Measurements from ENCODE around the gene HPS1.
"Not testable (repeated sequence)": the region's sequence is repeated elsewhere in the genome, so short reads cannot be mapped to it uniquely, and the experiment has no call there.

HPS1 gene

GRCh38 chr10:98388101-98388655 lies 58.6 kb downstream of the HPS1 start:
- no peak for DNase-seq

DNA sequence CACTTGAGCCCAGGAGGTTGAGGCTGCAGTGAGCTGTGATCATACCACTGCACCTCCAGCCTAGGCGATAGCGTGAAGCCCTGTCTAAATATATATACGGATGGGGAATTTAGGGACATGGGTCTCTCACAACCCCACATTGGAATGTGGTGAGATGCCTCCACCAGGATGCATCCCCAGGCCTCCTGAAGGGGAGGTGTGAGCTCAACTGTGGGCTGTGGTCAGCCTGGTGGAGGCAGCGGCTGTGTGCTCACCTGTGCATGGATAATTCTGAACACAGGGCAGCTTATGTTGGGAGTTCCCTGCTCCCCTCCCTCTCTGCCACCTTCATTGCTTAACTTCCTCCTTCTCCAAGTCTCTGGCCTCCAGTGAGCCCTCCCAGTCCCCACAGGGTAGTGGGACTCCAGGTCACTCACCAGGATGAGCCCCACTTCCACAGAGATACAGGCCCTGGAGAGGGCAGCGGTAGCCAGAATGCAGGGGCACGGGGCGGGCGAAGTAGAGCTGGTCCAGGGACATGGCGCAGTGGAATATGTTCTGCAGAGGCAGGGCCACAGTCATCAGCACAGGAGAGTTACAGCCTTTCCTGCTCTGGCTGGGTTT lies 62.1 kb downstream of the HPS1 start:
- DNase-seq: no peak

DNA sequence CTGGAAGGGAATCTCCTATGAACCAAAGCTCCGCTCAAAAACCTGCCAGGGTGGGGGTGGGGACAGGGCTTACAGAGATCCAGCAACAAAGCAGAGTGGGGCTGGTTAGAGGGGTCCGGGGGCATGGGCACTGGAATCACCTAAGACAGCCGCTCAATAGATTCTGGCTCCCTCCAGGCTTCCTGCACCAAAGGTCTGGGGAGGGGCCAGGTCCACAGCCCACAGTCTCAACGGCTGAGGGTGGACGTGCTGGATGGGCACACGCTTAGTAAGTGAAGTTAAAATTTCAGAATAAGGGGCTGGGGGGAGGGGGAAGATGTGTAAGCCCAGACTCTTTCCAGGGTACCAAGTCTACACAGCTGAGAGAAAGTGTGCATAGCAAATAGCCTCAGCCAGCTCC lies 62.9 kb downstream of the HPS1 start:
- DNase-seq: no peak

DNA sequence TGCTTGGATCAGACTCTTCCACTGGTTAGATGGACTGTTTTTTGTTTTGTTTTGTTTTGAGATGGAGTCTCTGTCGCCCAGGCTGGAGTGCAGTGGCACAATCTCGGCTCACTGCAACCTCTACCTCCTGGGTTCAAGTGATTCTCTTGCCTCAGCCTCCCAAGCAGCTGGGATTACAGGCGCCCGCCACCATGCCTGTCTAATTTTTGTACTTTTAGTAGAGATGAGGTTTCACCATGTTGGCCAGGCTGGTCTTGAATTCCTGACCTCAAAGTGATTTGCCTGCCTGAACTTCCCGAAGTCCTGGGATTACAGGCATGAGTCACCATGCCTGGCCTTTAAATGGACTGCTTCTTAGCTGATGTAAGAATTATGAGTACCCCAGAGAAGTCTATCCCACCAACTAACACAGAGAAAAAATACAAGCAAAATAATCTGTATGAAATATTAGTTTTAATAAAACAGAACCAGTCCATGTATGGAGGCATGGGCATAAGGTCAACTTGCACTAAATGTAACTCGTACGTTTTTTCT lies 63.5 kb downstream of the HPS1 start:
- not testable (repeated sequence) for DNase-seq

- no peak for DNase-seq
Observed at GRCh38 chr10:98382691-98383101, 64.0 kb downstream of the HPS1 start.

GRCh38 chr10:98380493-98381339 lies 66.0 kb downstream of the HPS1 start:
- no peak for DNase-seq

DNA sequence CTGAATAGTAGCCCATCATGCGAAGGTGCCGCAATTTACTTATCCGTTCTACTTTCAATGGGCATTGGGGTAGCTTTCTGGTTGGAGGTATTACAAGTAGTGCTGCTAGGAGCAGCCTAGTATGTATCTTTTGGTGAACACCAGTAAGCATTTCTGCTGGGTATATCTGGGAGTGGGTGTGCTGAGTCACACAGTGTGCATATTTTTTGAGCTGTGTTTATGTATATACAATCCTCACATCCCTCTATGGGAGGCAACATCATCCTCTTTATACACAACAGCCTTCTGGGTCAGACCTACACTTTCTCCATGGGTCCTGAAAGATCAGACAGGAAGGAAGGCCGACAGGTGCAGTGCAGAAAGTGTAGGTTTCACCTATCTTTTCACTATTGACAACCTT lies 68.0 kb downstream of the HPS1 start:
- DNase-seq: no peak

- DNase-seq: no peak
Observed at GRCh38 chr10:98377536-98377935, 69.2 kb downstream of the HPS1 start.

DNA sequence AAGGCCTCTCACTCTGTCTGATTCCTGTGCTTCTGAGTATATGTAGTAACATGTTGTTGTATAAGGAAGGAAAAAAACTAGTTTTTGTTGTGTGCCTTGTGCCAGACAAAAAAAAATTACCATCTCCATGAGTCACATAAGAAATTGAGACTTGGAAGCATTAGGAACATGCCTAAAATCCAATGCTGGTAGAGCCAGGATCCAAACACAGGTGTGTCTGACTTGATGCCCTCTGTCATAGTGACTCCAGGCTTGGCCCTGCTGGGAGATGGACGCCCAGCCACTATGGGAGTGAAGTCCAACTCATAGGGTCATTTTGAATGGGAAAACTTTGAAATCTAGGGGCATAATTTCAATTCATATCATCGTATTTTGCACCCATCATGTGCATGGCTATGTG lies 69.7 kb downstream of the HPS1 start:
- DNase-seq: no peak

DNA sequence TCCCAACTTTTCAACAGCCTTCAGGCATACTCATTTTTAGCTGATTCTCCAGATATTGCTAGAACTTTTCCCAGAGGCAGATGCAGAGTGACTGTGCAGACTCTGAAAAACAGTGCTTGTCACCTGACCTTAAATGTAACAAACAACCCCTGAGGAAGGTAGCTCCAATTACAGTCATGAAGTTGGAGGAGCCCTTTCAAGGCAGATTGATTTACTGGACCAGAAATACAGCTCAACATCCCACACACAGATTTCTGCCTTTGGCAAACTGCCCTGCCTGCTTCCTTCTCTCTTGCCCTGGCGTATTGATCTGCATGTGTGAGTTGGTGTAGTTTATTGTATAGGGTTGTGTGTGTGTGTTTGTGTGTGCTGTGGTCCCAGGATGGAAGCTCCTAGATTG lies 70.2 kb downstream of the HPS1 start:
- DNase-seq: no peak

DNA sequence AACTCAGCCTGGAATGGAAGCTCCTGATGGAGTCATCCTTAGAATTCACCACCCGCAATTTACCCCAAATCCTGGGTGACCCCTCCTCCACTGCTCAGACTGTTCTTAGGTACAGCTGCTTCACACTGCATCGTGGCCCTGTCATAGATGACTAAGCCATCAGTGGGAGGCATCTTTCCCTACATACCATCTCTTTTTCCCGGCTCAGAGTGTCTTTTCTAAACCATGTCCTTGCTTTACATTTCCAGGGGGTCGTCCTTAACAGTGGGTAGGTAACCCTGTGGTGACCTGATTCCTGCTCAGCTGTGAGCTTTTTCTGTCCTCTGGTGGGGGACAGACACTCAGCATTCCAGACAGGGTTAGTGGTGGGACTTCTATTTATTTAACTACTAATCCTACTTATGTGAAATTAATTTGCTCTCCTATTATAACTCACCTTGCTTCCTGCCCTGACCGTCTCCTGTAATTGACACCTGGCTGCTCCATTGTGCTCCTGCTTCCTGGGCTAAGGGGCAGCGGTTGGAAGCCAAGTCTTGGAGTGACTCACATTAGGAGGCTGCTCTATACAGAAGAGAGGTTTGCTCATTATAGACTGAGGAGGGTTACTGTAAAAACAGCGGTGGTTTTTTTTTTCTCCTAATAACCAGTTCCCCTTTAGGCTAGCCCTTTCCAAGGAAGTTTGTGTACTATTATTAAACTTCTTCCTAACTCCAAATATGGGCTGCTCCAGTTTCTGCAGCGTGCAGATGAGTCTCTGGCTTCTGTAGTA lies 72.3 kb downstream of the HPS1 start:
- DNase-seq: no peak

DNA sequence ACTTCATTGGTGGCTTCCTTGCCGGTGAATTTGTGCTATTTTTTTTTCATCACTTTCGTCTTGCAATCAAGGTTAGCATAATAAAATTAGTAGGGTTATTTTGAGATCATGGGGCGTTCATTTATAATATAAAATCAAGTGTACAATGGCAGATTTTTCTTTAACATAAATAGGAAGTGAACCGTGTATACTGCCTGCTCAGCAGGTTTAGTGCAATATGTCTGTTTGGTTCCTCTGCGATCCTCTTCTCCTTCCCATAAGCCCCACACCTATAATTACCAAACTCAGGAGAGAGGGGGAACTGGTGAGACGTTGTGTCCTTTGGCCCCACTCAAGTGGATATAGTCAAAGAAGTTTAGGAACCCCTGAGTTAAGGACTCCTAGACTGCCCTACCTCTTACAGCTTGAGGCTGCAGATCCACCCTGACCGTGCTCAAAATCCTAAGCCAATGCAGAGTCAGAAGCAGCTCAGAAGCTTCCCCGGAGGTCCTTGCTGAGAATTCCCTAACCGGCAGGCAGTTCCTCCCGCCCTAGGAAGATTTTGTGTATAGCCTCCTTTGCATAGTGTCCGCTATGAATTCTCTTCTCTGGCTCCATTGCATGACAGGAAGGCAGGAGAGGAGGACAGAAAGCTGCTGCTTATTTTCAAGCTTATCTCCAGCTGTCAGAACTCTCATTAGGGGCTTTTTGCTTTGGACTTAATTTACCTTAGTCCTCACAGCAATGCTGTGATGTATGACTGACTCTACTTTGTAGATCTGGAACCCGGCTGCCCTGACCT lies 73.3 kb downstream of the HPS1 start:
- no peak for DNase-seq

- DNase-seq: no peak
Observed at GRCh38 chr10:98370831-98371820, 75.6 kb downstream of the HPS1 start.

DNA sequence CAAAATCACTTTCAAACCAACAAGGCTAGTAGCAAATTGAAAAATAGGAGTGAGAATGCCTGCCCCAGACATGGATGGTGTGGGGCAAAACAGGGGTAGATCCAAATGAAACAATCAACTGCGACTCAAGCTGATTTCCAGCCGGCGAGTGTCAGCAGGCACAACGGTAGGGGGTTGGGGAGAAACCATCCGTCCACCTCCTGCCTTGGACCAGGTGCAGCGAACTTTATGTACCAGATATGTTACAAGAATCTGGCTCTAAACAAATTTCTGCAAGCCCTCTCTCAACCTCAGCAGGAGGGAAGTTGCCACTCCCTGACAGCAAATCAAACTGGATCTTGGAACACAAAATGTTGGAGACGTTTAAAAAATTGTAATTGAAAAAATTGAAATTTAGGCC lies 76.9 kb downstream of the HPS1 start:
- DNase-seq: no peak

- DNase-seq: no peak
Observed at GRCh38 chr10:98368644-98369043, 78.1 kb downstream of the HPS1 start.

- DNase-seq: no peak
Observed at GRCh38 chr10:98367604-98368451, 78.9 kb downstream of the HPS1 start.
